ENCODE measurements around the gene SZRD1. TPM values are rescaled to one million over a fixed set of nuclear protein-coding genes. Genes with fewer than 3 reads are reported as not detected.

Gene SZRD1
- total RNA-seq, 1 experiment from 2014 or later: 114 TPM

DNA sequence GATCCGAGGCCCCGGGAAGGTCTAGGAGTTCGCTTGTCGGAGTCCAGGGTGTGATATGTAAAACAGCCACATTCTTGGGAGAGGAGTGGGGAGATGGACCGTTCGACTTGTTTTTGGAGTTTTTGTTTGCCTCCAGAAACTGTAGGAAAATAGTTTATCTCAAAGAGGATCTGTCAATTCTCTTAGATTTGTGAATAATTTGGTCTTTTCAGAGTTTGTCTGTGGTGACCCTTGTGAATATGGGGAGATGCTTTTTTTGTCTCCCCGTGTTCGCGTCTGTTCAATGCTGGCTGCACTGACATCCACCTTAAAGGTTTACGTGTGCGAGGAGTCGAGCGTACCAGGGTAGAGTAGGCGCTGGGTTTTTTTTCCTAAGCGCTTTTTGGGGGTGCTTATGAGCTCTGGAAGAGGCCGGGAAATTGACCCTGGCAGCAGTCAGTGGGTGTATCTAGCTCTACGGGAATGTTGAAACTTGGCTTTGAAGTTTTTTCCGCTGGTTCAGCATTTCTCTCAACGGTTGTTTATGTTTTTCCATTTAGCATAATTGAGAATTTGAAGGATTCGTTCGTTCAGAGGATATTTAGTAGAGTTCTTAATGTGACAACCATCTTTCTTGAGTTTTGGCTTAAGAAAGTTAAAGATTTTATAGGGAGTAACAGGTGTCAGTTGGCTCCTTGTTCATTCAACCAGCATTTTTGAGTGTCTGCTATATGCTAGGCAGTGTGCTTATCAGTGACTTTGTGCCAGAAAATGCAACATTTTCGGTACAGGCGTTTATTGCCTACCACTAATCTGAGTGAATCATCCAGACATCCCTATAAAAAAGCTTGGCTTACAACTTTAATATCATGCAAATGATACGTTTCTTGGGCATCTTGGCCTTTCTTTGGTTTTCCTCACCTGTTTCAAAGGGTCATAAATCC lies 1.2 kb downstream of the SZRD1 start:
- peak overlapping the region; percentile 59 for H3K4me3 ChIP-seq
- CTCF ChIA-PET: interaction anchor here (0.6 to 0.9 kb wide), 4 partner anchors 72 to 734 kb away, joined by 3 to 4 read pairs (median 3); partner anchors contain the start of gene NECAP2

DNA sequence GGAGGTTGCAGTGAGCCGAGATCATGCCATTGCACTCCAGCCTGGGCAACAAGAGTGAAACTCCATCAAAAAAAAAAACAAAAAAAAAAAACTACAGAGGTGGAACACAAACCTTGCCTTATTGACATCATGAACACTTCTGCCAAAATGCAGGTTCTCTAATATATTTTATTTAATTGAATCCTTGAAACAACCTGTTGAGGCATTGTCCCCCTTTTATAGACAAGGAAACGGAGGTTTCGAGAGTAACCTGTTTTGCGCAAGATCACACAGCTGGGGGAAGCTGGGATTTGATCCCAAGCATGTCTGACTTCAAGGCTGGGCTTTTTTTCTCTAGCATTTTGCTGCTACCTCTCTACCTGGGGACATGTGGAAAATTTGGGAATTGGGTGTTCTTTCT lies 2.8 kb downstream of the SZRD1 start:
- POLR2A ChIA-PET (ENCODE audit: unreplicated experiment): no interaction called here
- H3K4me2 ChIP-seq: no peak overlapping the region
- no peak overlapping the region for H3K4me3 ChIP-seq
- H3K4me1 ChIP-seq (replicated peaks; ENCODE audit: insufficient read depth): 0 out of 2 replicates have a peak, but pooled peaks cover 7% of the 10 kb centered on the region
- no peaks in the 10 kb centered on the region for H3K9me2 ChIP-seq (ENCODE audit: insufficient read depth)
- CTCF ChIA-PET: no interaction called here
- H3K79me2 ChIP-seq (ENCODE audit: low read depth): peaks cover 74% of the 10 kb centered on the region
- TF ChIP-seq, protein P1, sequence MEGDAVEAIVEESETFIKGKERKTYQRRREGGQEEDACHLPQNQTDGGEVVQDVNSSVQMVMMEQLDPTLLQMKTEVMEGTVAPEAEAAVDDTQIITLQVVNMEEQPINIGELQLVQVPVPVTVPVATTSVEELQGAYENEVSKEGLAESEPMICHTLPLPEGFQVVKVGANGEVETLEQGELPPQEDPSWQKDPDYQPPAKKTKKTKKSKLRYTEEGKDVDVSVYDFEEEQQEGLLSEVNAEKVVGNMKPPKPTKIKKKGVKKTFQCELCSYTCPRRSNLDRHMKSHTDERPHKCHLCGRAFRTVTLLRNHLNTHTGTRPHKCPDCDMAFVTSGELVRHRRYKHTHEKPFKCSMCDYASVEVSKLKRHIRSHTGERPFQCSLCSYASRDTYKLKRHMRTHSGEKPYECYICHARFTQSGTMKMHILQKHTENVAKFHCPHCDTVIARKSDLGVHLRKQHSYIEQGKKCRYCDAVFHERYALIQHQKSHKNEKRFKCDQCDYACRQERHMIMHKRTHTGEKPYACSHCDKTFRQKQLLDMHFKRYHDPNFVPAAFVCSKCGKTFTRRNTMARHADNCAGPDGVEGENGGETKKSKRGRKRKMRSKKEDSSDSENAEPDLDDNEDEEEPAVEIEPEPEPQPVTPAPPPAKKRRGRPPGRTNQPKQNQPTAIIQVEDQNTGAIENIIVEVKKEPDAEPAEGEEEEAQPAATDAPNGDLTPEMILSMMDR (conservative IDR thresholded peaks at IDR 0.05): no peak
- TF ChIP-seq EZH2 (IDR thresholded peaks at IDR 0.05; ENCODE audit: low read depth): no peak
- no peaks in the 10 kb centered on the region for H3K27me3 ChIP-seq (ENCODE audit: insufficient read depth, low read depth)
- no peak overlapping the region for H3K27ac ChIP-seq
- H4K20me1 ChIP-seq (ENCODE audit: insufficient read depth): peaks cover 40% of the 10 kb centered on the region
- no peaks in the 10 kb centered on the region; the same call in 1 of the 2 replicates for H3F3A ChIP-seq (ENCODE audit: insufficient read depth, low read depth)
- H3K9me3 ChIP-seq (ENCODE audit: insufficient read depth, low read depth): no peaks in the 10 kb centered on the region
- intact Hi-C loops (cut with micrococcal nuclease; ENCODE audit: unreplicated experiment): loop anchor here (5.0 kb wide), 2 partner anchors 72 to 358 kb away; partner anchors contain the start of gene NECAP2
- BruUV-seq (replicated peaks): no TSS peak
- no peak for DNase-seq
- no peaks in the 10 kb centered on the region for H3K36me3 ChIP-seq (ENCODE audit: low read depth)
- no peak overlapping the region for H2AFZ ChIP-seq

More for the DNA sequence above, 1.2 kb downstream of the SZRD1 start:
- peak overlapping the region; percentile 74 for H3K27ac ChIP-seq
- no peak for DNase-seq
- peaks cover 39% of the 10 kb centered on the region for H4K20me1 ChIP-seq (ENCODE audit: insufficient read depth)
- H2AFZ ChIP-seq: peak overlapping the region; percentile 73
- H3K9me2 ChIP-seq (ENCODE audit: insufficient read depth): no peaks in the 10 kb centered on the region
- no peak for TF ChIP-seq EZH2 (IDR thresholded peaks at IDR 0.05; ENCODE audit: low read depth)
- TF ChIP-seq, protein P1 (conservative IDR thresholded peaks at IDR 0.05): no peak
- POLR2A ChIA-PET (ENCODE audit: unreplicated experiment): interaction anchor here (0.6 kb wide), 3 partner anchors 16 to 273 kb away, joined by 4 to 39 read pairs (median 4); no protein-coding TSS in a partner anchor
- no peaks in the 10 kb centered on the region for H3K36me3 ChIP-seq (ENCODE audit: low read depth)
- H3K79me2 ChIP-seq (ENCODE audit: low read depth): peaks cover 58% of the 10 kb centered on the region
- H3K9me3 ChIP-seq (ENCODE audit: insufficient read depth, low read depth): no peaks in the 10 kb centered on the region
- intact Hi-C loops (cut with micrococcal nuclease; ENCODE audit: unreplicated experiment): loop anchor here (5.0 kb wide), 2 partner anchors 74 to 356 kb away; partner anchors contain the start of gene NECAP2
- H3K4me2 ChIP-seq: peak overlapping the region; percentile 85
- H3F3A ChIP-seq (ENCODE audit: insufficient read depth, low read depth): no peaks in the 10 kb centered on the region; the same call in 1 of the 2 replicates
- no TSS peak for BruUV-seq (replicated peaks)
- H3K4me1 ChIP-seq (replicated peaks; ENCODE audit: insufficient read depth): 0 out of 2 replicates have a peak, but pooled peaks cover 7% of the 10 kb centered on the region
- H3K27me3 ChIP-seq (ENCODE audit: insufficient read depth, low read depth): no peaks in the 10 kb centered on the region

DNA sequence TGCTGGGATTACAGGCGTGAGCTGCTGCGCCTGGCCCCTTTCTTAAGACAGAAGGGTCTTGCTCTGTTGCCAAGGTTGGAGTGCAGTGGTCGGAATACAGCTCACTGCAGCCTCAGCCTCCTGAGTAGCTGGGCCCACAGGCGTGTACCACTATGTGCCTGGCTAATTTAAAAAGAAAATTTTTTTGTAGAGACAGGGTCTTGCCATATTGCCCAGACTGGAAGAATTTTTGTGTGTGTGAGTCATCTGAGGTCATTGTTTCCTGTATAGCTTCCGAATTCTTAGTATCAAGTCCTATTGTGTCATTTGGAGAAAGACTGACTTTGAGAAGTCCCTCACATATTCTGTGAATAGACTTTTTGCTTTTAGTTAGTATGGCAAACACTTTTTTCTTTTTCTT lies 4.7 kb downstream of the SZRD1 start:
- H3K36me3 ChIP-seq (ENCODE audit: low read depth): no peaks in the 10 kb centered on the region
- no peaks in the 10 kb centered on the region; the same call in 1 of the 2 replicates for H3F3A ChIP-seq (ENCODE audit: insufficient read depth, low read depth)
- intact Hi-C loops (cut with micrococcal nuclease; ENCODE audit: unreplicated experiment): no loop called here
- no peaks in the 10 kb centered on the region for H3K27me3 ChIP-seq (ENCODE audit: insufficient read depth, low read depth)
- H3K27ac ChIP-seq: no peak overlapping the region
- no peaks in the 10 kb centered on the region for H3K9me2 ChIP-seq (ENCODE audit: insufficient read depth)
- H3K79me2 ChIP-seq (ENCODE audit: low read depth): peaks cover 91% of the 10 kb centered on the region
- peaks cover 55% of the 10 kb centered on the region for H4K20me1 ChIP-seq (ENCODE audit: insufficient read depth)
- no TSS peak for BruUV-seq (replicated peaks)
- no peaks in the 10 kb centered on the region for H3K9me3 ChIP-seq (ENCODE audit: insufficient read depth, low read depth)
- ChIA-PET CTCF (no interaction called here), POLR2A (ENCODE audit: unreplicated experiment) (no interaction called here)
- no peak overlapping the region for H2AFZ ChIP-seq
- H3K4me3 ChIP-seq: no peak overlapping the region
- TF ChIP-seq EZH2 (IDR thresholded peaks at IDR 0.05; ENCODE audit: low read depth): no peak
- TF ChIP-seq, protein P1 (conservative IDR thresholded peaks at IDR 0.05): no peak
- H3K4me2 ChIP-seq: no peak overlapping the region
- 0 out of 2 replicates have a peak, but pooled peaks cover 4% of the 10 kb centered on the region for H3K4me1 ChIP-seq (replicated peaks; ENCODE audit: insufficient read depth)
- DNase-seq: no peak
